A673 (cell line): ENCODE measurements around the gene BEAN1. TPM values are rescaled to one million over a fixed set of nuclear protein-coding genes. Genes with fewer than 3 reads are reported as not detected.

ENCODE experiments used
- BruUV-seq: library from RNA; stranded (reverse); fragments of 400-500 nt; replicated peaks from 2 replicates; lab custom pipeline; 2021; lab: Mats Ljungman, UMichigan
- CTCF ChIA-PET: fragments of 300-600 bp; sonication (Branson Sonifier 250); formaldehyde crosslinking; loops from one replicate; lab custom pipeline; 2022; ENCODE audit warnings: antibody characterized with exemption; lab: Charles Lee
- POLR2A ChIA-PET: fragments of 300-600 bp; sonication (Branson Sonifier 250); formaldehyde crosslinking; loops from one replicate; lab custom pipeline; 2022; ENCODE audit warnings: antibody characterized with exemption; ENCODE audit not compliant: low non-redundant PET; lab: Charles Lee
- DNase-seq: peaks from one replicate; pipeline ENCODE4 v3.0.0-alpha.2; 2015; ENCODE audit warnings: low spot score
- H3K27ac ChIP-seq: fragments of 200-600 bp; sonication (generic); 2 replicates; pipeline ENCODE4 v1.5.1; 2016; ENCODE audit warnings: mixed run types, low read depth, mild to moderate bottlenecking, mixed read lengths, antibody characterized with exemption, low read length; ENCODE audit not compliant: poor library complexity, severe bottlenecking
- H3K27me3 ChIP-seq: fragments of 200-600 bp; sonication (generic); replicated peaks from 2 replicates; pipeline ENCODE4 v1.6.1; 2017; ENCODE audit warnings: mixed run types, low read depth, mild to moderate bottlenecking, mixed read lengths, antibody characterized with exemption, low read length; ENCODE audit not compliant: insufficient read depth, poor library complexity
- H3K36me3 ChIP-seq: fragments of 200-600 bp; sonication (generic); 2 replicates; pipeline ENCODE4 v1.6.1; 2016; ENCODE audit warnings: mixed run types, mild to moderate bottlenecking, mixed read lengths, antibody characterized with exemption, low read length; ENCODE audit not compliant: insufficient read depth, poor library complexity, severe bottlenecking
- H3K4me1 ChIP-seq: fragments of 200-600 bp; sonication (generic); 2 replicates; pipeline ENCODE4 v1.6.1; 2017; ENCODE audit warnings: mixed run types, mild to moderate bottlenecking, mixed read lengths, antibody characterized with exemption, low read length; ENCODE audit not compliant: insufficient read depth, poor library complexity, severe bottlenecking
- H3K4me3 ChIP-seq: fragments of 200-600 bp; sonication (generic); 2 replicates; pipeline ENCODE4 v1.5.1; 2016; ENCODE audit warnings: low read depth, mixed run types, mild to moderate bottlenecking, mixed read lengths, low read length; ENCODE audit not compliant: poor library complexity, severe bottlenecking
- H3K9me3 ChIP-seq: fragments of 200-600 bp; sonication (generic); 2 replicates; pipeline ENCODE4 v1.6.1; 2016; ENCODE audit warnings: mixed run types, low read depth, mild to moderate bottlenecking, mixed read lengths, antibody characterized with exemption, low read length; ENCODE audit not compliant: poor library complexity, severe bottlenecking
- CTCF ChIP-seq: fragments of 300-800, 200-600 bp; sonication (generic); conservative IDR thresholded peaks from 2 replicates; pipeline ENCODE4 v1.5.1; 2017; ENCODE audit warnings: low read depth, mild to moderate bottlenecking, antibody characterized with exemption, low read length, moderate library complexity, mixed read lengths
- EZH2 ChIP-seq: fragments of 200-600 bp; sonication (generic); IDR thresholded peaks from 2 replicates; pipeline ENCODE4 v1.6.1; 2017; ENCODE audit warnings: borderline replicate concordance, low read depth, mild to moderate bottlenecking, mixed read lengths, antibody characterized with exemption, low read length; ENCODE audit not compliant: poor library complexity, severe bottlenecking
- intact Hi-C: fragments of 100-400 bp; cut with micrococcal nuclease; formaldehyde crosslinking; loops from one replicate; pipeline ENCODE4 v1.10.0; 2022; ENCODE audit not compliant: unreplicated experiment
- total RNA-seq: library from RNA; stranded (reverse); gene quantifications from 2 replicates; pipeline ENCODE4 v1.2.3, GENCODE V29; 2021

Gene BEAN1
- total RNA-seq, 1 experiment from 2014 or later: not detected

- no peak overlapping the region for H3K27ac ChIP-seq
- H3K27me3 ChIP-seq: peaks cover 82% of the 10 kb centered on the region
- H3K9me3 ChIP-seq: no peaks in the 10 kb centered on the region
- no TSS peak for BruUV-seq
- CTCF ChIA-PET: no interaction called here
- no peak for DNase-seq
- no peaks in the 10 kb centered on the region for H3K36me3 ChIP-seq
- H3K4me1 ChIP-seq: no peaks in the 10 kb centered on the region
- intact Hi-C loops: no loop called here
- POLR2A ChIA-PET: no interaction called here
- H3K4me3 ChIP-seq: no peak overlapping the region
- no peak for TF ChIP-seq EZH2
- no peak for TF ChIP-seq CTCF
Measured at GRCh38 chr16:66428682-66429251, 1.7 kb downstream of the BEAN1 start.

GRCh38 chr16:66429290-66429962 is 2.3 kb downstream of the BEAN1 start:
- Histone ChIP-seq H3K27ac (no peak overlapping the region), H3K36me3 (no peaks in the 10 kb centered on the region), H3K27me3 (peaks cover 76% of the 10 kb centered on the region), H3K9me3 (no peaks in the 10 kb centered on the region), H3K4me1 (no peaks in the 10 kb centered on the region), H3K4me3 (no peak overlapping the region)
- BruUV-seq: no TSS peak
- no peak for DNase-seq
- intact Hi-C loops: no loop called here
- POLR2A ChIA-PET: no interaction called here
- CTCF ChIA-PET: no interaction called here
- TF ChIP-seq EZH2 (no peak), CTCF (0 out of 2 replicates have a peak, but pooled peaks have one; percentile 7)

GRCh38 chr16:66430214-66430613 is 3.1 kb downstream of the BEAN1 start:
- H3K27me3 ChIP-seq: peaks cover 68% of the 10 kb centered on the region
- POLR2A ChIA-PET: no interaction called here
- H3K9me3 ChIP-seq: no peaks in the 10 kb centered on the region
- H3K27ac ChIP-seq: no peak overlapping the region
- H3K36me3 ChIP-seq: no peaks in the 10 kb centered on the region
- H3K4me3 ChIP-seq: no peak overlapping the region
- intact Hi-C loops: no loop called here
- CTCF ChIA-PET: no interaction called here
- TF ChIP-seq CTCF: no peak
- TF ChIP-seq EZH2: no peak
- BruUV-seq: no TSS peak
- DNase-seq: no peak
- H3K4me1 ChIP-seq: no peaks in the 10 kb centered on the region
